Head of caudate nucleus (tissue), 42 donors: ENCODE data around the gene WDR38.

Experiments used
- DNase-seq, 42 donors: peaks; one replicate each; pipeline versions ENCODE4 v3.0.0 to v3.0.0-alpha.2; 2020 to 2021; ENCODE audit warnings: mixed read lengths in 7 of 42
- intact Hi-C: fragments of 100-400 bp; cut with DNase I; formaldehyde crosslinking; loops from one replicate; pipeline ENCODE4 v1.15.0; 2022

WDR38 gene

DNA sequence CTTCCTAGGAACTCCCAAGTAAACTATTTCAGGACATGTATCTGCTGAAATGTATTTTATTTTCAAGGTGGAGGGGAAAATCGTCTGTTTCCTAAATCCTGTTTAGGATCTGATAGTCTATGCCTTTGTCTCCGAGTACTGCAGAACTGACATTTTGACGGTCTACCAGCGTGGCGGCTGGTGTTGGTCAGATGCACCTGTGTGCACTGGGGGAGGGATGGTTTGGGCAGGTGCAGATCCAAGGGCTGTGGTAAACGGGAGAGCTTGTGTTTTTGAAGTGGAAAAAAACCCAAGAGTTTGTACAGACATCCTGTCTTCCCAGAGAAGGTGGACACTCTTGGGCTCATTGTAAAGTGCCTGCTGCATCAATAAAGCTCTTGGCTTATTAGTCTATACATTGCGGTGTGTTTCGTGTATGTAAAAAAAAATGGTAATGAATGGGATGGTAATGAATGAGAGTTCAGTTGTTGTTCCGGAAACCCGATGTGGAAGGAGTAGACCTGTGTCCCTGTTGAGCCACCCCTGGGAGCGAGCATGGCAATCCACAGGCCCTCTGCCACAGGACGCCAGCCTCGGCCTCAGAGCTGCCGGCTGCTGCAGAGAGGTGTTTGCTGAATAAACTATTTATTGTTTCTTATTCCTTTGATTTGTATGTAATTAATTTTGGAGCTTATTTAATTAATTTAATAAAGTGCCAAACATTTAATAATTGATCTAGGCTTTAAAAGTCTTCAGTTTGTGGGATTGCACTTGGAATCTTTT is 23.9 kb downstream of the WDR38 start:
- intact Hi-C loops, result no loop called here
- no peak for DNase-seq

GRCh38 chr9:124878021-124878420 is 24.8 kb downstream of the WDR38 start:
- intact Hi-C loops, result no loop called here
- no peak for DNase-seq

- intact Hi-C loops, result no loop called here
These were observed 25.3 kb downstream of the WDR38 start for GRCh38 chr9:124878518-124878917.

GRCh38 chr9:124879226-124879625 is 26.0 kb downstream of the WDR38 start:
- DNase-seq, result no peak

More at GRCh38 chr9:124878518-124878917, 25.3 kb downstream of the WDR38 start:
- no peak for DNase-seq

DNA sequence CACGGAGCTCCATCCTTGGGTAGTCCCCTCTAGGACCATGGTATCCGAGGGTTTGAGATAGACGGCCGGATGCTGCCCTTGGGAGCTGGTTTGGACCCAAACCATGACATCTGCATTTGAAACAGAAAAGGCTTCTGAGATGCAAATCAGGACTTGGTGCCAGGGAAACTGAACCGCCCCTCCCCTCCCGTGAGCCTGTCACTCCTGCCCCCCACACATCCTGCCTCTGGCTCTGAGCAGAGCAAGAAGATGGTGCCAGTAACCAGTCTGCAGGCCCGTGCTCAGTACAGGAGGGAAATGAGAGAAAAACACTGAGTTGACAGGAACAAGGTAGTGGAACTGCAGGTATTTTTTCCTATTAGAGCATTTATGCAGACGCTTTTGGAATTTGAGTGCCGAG is 27.2 kb downstream of the WDR38 start:
- intact Hi-C loops, result no loop called here

More at GRCh38 chr9:124879226-124879625, 26.0 kb downstream of the WDR38 start:
- intact Hi-C loops, result no loop called here

GRCh38 chr9:124881138-124881743 is 28.0 kb downstream of the WDR38 start:
- intact Hi-C loops, result no loop called here
- DNase-seq, result peak in 1 of 42 donors; percentile 24

More for the DNA sequence above, 27.2 kb downstream of the WDR38 start:
- peak; percentile 38 to 88 (median 69) for DNase-seq

DNA sequence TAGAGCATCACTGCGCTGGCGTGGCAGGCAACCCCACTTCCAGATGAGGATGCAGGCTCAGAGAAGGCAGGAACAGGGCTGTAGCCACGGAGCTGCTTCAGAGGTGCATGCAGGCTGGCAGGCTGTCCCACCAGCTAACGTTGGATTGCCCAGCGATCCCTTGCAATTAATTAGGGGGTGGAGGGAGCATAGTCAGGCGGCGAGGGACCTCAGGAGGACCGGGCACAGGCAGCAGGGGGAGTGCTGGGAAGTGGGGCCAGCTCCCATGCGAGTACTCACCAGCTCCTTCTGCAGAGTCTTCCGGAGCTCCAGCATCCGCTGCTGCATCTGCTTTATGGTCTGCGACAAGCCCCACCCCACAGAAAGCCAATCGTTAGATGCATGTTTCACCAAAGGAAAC is 29.0 kb downstream of the WDR38 start:
- intact Hi-C loops, result no loop called here
- DNase-seq, result peak in 1 of 42 donors; percentile 27

GRCh38 chr9:124884376-124884775 is 31.1 kb downstream of the WDR38 start:
- intact Hi-C loops, result no loop called here

DNA sequence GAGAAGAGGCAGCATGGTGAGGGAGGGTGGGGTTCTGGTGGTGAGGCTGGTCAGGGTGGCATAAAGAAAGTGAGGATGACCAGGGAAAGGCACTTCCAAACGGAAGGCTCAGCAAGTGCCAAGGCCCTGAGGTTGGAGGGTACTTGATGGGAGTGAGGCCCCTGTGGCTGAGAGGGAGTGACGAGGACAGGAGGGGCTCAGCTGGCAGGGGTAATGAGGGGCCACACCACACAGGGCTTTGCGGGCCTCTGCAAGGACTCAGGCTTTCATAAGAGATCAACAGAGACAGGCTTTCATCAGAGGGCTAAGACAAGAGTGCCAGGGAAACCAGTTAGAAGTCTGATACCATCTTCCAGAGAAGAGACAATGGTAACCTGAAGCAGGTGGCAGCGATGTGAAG is 32.3 kb downstream of the WDR38 start:
- intact Hi-C loops, result no loop called here
- no peak for DNase-seq

More at GRCh38 chr9:124884376-124884775, 31.1 kb downstream of the WDR38 start:
- peak in 1 of 42 donors; percentile 5 for DNase-seq

DNA sequence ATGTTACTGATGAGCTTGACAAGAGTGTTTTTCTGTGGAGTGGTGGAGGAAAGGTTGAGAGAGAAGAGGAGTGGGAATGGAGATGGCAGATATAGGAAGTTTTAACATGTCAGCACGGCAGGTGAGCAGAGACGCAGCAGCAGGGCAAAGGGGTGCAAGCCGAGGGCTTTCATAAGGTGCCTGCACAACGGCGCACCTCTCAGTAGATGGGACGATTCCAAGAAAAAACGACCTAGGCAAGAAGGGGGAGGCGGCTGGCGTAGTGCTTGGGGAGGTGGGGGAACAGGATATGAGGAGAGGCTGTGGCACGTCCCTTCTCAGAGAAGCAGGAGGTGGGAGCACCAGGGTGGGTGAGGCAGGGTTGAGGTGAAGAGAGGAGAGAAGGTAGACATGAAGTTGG is 33.2 kb downstream of the WDR38 start:
- intact Hi-C loops, result no loop called here
- no peak for DNase-seq

DNA sequence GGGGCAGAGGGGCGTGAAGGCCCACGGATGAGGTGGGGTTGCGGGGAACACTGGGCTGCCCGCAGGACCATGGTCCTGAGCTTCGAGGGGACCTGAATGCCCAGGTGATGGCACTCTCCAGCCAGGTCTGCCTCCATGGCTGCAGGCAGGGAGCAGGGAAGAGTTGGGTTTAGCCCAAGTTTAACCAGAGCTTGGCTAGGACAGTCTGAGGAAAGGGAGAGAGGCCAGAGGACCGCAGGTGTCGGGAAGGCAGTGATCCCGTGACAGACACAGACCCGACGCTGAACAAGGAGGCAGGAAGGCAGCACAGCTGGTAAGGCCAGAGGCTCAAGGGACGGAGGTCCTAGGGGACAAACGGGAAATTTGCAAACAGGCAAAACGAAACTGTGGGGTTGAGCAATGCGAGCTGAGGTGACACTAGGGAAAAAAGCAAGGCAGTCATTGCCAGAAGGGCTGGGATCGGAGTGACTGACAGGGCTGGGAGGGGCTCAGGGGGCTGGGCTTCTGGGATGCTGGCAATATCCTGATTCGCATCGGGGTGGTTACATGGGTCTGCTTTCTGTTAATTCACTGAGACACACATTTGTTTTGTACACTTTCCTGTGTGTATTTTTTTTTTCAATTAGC is 33.7 kb downstream of the WDR38 start:
- intact Hi-C loops, result no loop called here
- no peak for DNase-seq

- peak in 1 of 42 donors; percentile 35 for DNase-seq
- intact Hi-C loops, result no loop called here
These were observed 34.6 kb downstream of the WDR38 start for GRCh38 chr9:124887832-124888231.

DNA sequence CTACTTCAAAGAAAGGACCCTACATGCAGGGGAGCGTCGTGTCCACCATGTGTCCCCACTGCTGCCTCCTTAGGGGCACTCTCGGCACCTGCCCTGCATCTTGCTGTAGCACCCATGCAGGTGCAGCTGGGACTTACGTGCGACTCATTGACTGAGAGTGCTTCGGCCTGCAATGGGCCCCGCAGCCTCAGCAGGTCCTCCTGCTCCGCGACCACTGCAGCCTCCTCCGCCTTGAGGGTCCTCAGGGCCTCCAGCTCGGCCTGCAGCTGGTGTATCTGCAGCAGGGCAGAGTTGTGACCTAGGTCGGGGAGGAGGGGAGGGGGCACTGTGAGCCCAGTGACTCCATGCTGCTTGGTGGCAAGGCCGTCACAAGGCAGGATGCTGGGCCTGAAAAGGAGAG is 35.7 kb downstream of the WDR38 start:
- DNase-seq, result peak in 1 of 42 donors; percentile 10
- intact Hi-C loops, result no loop called here

- DNase-seq, result peak in 1 of 42 donors; percentile 13
- intact Hi-C loops, result no loop called here
These were observed 36.9 kb downstream of the WDR38 start for GRCh38 chr9:124890179-124890578.

GRCh38 chr9:124894035-124894740 is 40.9 kb downstream of the WDR38 start:
- DNase-seq, result no peak
- intact Hi-C loops, result no loop called here

DNA sequence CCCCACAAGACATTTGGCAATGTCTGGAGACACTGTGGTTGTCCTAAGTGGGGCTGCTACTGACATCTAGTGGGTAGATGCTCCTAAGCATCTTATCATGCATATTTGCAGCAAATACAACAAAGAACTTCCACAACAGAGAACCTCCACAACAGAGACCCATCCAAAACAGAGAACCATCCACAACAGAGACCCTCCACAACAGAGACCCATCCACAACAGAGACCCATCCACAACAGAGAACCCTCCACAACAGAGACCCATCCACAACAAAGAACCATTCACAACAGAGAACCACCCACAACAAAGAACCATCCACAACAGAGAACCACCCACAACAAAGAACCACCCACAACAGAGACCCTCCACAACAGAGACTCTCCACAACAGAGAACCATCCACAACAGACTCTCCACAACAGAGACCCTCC is 41.5 kb downstream of the WDR38 start:
- DNase-seq, result peak in 26 of 42 donors; percentile 18 to 70 (median 51)
- intact Hi-C loops, result no loop called here

DNA sequence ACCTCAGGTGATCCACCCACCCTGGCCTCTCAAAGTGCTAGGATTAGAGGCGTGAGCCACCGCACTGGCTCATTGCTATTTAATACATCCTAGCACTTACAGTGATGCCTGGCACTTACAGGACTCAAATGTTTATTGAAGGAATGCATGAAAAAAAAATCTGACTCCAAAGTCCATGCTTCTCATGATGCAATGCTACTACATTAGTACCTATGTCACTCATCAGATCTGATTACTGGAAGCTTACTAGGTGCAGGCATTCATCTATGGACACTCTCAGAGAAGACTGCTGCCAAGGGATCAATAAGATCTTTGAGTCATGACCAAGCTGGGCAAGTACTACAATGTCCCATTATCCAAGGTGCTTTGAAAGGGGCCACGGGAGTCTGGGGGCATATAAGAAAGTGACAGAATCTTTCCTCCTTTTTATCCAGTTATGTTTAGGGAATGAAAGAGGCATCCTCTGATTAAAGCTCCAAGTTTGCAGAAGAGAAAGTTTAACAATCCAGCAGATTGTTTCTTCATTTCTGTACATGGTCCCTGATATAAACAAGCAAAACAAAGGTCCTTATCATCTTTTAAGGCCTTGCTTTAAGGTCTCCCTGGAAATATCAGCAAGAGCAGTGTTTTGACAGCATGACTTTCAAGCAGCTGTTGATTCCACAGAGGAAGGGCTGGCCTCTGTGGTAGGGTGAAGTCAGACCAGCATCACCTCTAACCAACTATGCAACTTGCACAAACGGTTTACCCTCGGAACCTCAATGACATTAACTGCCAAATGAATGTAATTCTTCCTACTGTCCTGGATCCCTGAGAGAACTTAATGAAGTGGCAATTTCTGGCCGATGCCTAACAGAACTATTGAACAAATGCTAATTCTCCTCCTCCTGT is 44.6 kb downstream of the WDR38 start:
- no peak for DNase-seq
- intact Hi-C loops, result no loop called here

DNA sequence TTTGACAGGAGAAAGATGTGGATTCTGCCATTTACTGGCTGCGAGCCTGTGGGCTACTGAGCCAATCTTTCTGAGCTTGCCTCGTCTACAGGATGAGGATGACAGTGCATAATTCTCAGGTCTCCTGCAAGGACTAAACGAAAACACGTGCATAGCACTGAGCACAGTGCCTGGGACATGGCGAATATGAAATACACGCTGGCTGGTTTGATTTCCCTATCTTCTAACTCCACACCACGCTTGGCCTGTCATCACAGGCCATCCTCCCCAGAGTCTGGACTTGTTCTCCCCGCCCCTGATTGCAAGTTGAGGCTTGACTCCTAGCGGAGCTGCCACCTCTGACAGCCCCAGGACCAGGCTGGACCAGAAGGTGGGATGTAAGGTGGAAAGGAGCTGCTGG is 46.6 kb downstream of the WDR38 start:
- intact Hi-C loops, result no loop called here
- DNase-seq, result no peak

DNA sequence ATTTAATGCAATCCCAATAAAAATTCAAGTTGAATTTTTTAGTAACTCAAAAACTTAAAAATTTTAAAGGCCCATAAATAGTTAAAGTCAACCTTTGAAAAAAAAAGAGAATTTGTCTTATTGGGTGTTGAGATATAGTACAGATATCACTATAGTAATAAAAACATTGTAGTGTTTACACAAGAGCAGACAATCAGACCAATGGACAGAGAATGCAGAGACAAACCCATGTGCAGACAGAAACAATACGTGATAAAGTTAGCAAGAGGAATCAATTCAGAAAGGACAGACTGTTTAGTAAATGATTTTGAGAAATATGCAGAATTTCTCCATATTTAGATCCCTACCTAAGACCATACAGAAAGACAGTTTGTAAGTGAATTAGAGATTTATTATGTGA is 53.7 kb downstream of the WDR38 start:
- no peak for DNase-seq
- intact Hi-C loops, result no loop called here
